ENCODE results near the gene VPS36.

VPS36 gene

GRCh38 chr13:52393572-52394357 lies 56.7 kb downstream of the VPS36 start:
- no peaks in the 10 kb centered on the region for H3K9me3 ChIP-seq (ENCODE audit: severe bottlenecking)
- H3K27ac ChIP-seq = no peak overlapping the region
- no peak for TF ChIP-seq CTCF (IDR thresholded peaks at IDR 0.05; ENCODE audit: low read depth, low read length)
- no peaks in the 10 kb centered on the region for H3K27me3 ChIP-seq (ENCODE audit: insufficient read depth, low read depth, severe bottlenecking)
- DNase-seq = no peak
- no peaks in the 10 kb centered on the region for H3K36me3 ChIP-seq
- no peak overlapping the region for H3K4me3 ChIP-seq (ENCODE audit: low read depth, low read length)

GRCh38 chr13:52387721-52388120 lies 62.7 kb downstream of the VPS36 start:
- H3K4me3 ChIP-seq (ENCODE audit: low read depth, low read length) = no peak overlapping the region
- H3K27me3 ChIP-seq (ENCODE audit: insufficient read depth, low read depth, severe bottlenecking) = no peaks in the 10 kb centered on the region
- no peak for DNase-seq
- no peaks in the 10 kb centered on the region for H3K36me3 ChIP-seq
- no peaks in the 10 kb centered on the region for H3K9me3 ChIP-seq (ENCODE audit: severe bottlenecking)
- no peak overlapping the region for H3K27ac ChIP-seq
- TF ChIP-seq CTCF (IDR thresholded peaks at IDR 0.05; ENCODE audit: low read depth, low read length) = no peak

- Histone ChIP-seq H3K27ac (no peak overlapping the region), H3K27me3 (ENCODE audit: insufficient read depth, low read depth, severe bottlenecking) (no peaks in the 10 kb centered on the region), H3K36me3 (no peaks in the 10 kb centered on the region), H3K4me3 (ENCODE audit: low read depth, low read length) (no peak overlapping the region), H3K9me3 (ENCODE audit: severe bottlenecking) (no peaks in the 10 kb centered on the region)
- no peak for DNase-seq
- TF ChIP-seq CTCF (IDR thresholded peaks at IDR 0.05; ENCODE audit: low read depth, low read length) = no peak
Measured at GRCh38 chr13:52385870-52386269, 64.6 kb downstream of the VPS36 start.

GRCh38 chr13:52383366-52383765 lies 67.1 kb downstream of the VPS36 start:
- Histone ChIP-seq H3K27ac (no peak overlapping the region), H3K9me3 (ENCODE audit: severe bottlenecking) (no peaks in the 10 kb centered on the region), H3K36me3 (no peaks in the 10 kb centered on the region), H3K27me3 (ENCODE audit: insufficient read depth, low read depth, severe bottlenecking) (no peaks in the 10 kb centered on the region), H3K4me3 (ENCODE audit: low read depth, low read length) (no peak overlapping the region)
- no peak for TF ChIP-seq CTCF (IDR thresholded peaks at IDR 0.05; ENCODE audit: low read depth, low read length)
- DNase-seq = no peak

GRCh38 chr13:52378312-52378711 lies 72.1 kb downstream of the VPS36 start:
- H3K27ac ChIP-seq = no peak overlapping the region
- H3K4me3 ChIP-seq (ENCODE audit: low read depth, low read length) = no peak overlapping the region
- DNase-seq = no peak
- H3K36me3 ChIP-seq = no peaks in the 10 kb centered on the region
- no peaks in the 10 kb centered on the region for H3K27me3 ChIP-seq (ENCODE audit: insufficient read depth, low read depth, severe bottlenecking)
- H3K9me3 ChIP-seq (ENCODE audit: severe bottlenecking) = no peaks in the 10 kb centered on the region
- no peak for TF ChIP-seq CTCF (IDR thresholded peaks at IDR 0.05; ENCODE audit: low read depth, low read length)

- Histone ChIP-seq H3K27me3 (ENCODE audit: insufficient read depth, low read depth, severe bottlenecking) (no peaks in the 10 kb centered on the region), H3K9me3 (ENCODE audit: severe bottlenecking) (no peaks in the 10 kb centered on the region), H3K36me3 (no peaks in the 10 kb centered on the region), H3K27ac (no peak overlapping the region), H3K4me3 (ENCODE audit: low read depth, low read length) (no peak overlapping the region)
- no peak for DNase-seq
- no peak for TF ChIP-seq CTCF (IDR thresholded peaks at IDR 0.05; ENCODE audit: low read depth, low read length)
Measured at GRCh38 chr13:52377898-52378297, 72.5 kb downstream of the VPS36 start.
